ENCODE measurements around the gene SLC13A1.

The SLC13A1 gene

GRCh38 chr7:123190109-123190831 is 9.5 kb downstream of the SLC13A1 start:
- no peak for DNase-seq

GRCh38 chr7:123185756-123186155 is 14.0 kb downstream of the SLC13A1 start:
- no peak for DNase-seq

GRCh38 chr7:123184271-123184670 is 15.5 kb downstream of the SLC13A1 start:
- DNase-seq, result no peak

DNA sequence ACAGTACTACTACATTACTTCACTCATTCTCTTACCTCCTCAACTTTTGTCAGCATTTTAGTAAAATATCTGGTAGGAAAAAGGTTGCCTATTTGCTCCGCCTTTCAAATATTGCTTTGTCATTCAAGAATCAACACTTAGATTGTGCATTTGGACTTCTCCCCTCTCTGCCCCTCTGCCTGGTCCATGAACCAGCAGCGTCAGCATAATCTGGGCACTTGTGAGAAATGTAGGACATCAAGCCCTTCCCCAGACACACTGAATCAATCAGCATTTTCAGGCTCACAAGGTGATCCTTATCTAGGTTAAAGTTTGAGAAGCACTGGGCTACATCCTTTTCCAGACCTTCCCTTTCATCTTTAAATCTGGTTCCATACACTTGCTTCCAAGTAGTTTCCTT is 16.3 kb downstream of the SLC13A1 start:
- no peak for DNase-seq

DNA sequence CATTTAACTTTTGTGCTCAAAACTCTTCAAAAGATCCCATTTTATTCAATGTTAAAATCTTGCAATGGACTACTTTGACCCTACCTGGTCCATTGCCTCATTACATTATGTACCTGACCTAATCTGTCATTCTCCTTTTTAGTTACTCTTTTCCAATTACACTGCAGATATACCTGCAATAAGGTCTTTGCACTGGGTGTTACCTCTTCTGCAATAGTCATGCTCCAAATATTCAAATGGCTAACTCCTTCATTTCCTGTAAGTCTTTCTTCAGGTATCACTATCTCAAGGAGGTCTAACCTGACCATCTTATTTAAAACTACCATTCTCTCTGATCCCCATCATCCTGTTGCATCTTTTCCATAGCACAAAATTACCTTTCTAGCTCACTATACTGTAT is 22.3 kb downstream of the SLC13A1 start:
- no peak for DNase-seq

- DNase-seq, result no peak
These were observed 29.2 kb downstream of the SLC13A1 start for GRCh38 chr7:123170333-123171246.

DNA sequence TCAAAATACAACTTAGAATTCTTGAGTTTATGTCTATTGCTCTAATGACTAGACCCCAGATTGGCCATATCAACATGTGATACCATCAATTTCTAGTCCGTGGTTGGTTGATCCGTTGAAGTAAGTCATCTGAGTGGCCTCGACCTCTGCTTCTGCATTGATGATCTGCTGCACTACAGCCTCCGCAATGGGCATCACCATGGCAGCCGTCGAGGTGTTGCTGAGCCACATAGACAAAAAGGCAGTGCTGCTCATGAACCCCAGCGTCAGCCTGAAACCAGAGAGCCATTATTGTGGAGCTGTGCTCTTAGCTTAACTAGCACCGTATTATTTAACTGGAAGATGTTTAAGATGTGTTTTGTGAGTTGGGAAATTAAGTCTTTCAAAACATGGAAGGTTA is 30.7 kb downstream of the SLC13A1 start:
- DNase-seq, result no peak

DNA sequence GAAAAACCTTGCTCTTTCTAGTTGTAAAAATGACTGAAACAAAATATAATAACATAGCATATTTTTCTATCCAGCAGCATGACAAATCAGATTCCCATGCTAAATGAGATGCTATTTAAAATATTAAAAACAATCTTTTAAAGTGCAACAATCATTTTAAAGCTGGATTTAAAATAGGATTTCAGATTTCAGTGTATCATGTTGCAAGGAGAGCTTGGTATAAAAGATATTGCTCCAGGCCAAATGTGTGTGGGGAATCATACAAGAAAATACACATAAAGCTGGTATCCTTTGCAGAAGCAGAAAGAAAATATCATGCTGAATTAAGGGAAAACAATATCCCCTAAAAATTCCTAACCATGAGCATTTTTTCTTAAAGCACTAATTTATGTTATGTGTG is 42.2 kb downstream of the SLC13A1 start:
- DNase-seq, result no peak

- DNase-seq, result no peak
These were observed 44.2 kb downstream of the SLC13A1 start for GRCh38 chr7:123155571-123155970.

DNA sequence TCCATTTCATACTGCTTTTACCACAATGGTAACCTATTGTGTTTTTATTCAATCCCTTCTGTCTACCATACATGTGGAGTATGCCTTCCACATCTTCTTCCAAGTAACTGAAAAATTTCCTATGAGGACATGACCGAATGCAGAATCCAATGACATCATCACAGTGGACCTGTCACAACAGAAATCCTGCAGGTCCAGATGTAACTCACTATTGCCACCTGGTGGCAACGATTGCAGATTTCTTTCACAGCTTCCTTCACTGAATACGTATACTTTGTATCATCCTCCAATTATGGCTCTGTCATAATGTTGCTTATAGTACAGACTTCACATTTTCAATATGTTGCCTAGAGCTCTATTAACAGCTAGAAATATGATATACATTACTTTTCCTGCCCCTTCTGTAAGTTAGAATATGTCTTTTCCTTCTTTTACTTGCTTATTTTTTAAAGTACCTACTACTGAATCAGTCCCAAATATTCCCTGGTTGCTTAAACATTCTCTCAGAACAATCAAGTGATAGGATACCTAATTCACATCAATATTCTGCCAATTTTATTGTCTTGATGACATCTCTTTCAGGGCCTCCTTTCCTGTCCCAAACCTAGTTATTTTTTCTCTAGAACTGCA is 45.4 kb downstream of the SLC13A1 start:
- DNase-seq, result peak; percentile 64

GRCh38 chr7:123151443-123151842 is 48.3 kb downstream of the SLC13A1 start:
- no peak for DNase-seq

DNA sequence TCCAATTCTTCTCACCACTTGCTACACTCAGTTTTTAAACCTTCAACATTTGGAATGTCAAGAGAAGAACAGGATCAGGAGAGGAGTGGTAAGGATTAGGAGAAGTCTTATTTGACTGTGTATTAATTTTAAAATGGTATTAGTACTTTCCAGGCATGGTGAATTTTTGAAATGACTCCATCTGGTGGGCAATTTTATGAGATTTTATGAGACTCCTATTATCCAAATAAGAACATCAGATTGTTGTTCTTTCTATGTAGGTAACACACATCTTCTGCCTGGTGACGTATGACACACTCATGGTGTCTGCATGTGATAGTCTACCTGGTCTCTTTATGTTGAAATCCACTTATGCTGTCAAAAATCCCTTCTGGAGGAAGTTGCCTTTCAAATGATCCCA is 51.0 kb downstream of the SLC13A1 start:
- DNase-seq, result no peak

- peak; percentile 69 for DNase-seq
These were observed 56.3 kb downstream of the SLC13A1 start for GRCh38 chr7:123143252-123144006.

DNA sequence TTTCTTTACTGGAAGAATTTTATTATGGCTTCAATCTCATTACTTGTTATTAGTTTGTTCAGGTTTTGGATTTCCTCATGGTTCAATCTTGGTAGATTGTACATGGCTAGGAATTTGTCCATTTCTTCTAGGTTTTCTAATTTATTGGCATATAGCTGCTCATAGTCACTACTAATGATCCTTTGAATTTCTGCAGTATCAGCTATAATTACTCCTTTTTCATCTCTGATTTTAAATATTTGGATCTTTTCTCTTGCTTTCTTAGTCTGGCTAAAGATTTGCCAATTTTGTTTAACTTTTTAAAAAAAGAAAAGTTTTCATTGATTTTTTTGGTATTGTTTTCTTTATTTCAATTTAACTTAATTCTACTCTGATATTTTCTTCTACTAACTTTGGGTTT is 59.2 kb downstream of the SLC13A1 start:
- no peak for DNase-seq

GRCh38 chr7:123135960-123136359 is 63.8 kb downstream of the SLC13A1 start:
- DNase-seq, result no peak

DNA sequence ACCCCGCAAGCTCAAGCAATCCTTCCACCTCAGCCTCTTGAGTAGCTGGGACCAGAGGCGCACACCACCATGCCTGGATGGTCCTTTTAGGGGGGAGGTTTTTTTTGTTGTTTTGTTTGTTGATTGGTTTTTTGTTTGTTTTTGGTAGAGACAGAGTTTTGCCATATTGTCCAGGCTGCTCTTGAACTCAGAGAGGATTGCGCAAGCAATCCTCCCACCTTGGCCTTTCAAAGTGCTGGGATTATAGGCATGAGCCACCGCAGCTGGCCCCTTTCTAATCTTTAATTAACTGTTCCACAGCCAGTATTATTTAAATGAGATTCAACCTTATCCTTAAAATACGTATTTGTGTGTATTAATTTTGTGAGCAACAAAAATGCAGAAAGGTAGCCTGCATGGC is 65.8 kb downstream of the SLC13A1 start:
- no peak for DNase-seq

DNA sequence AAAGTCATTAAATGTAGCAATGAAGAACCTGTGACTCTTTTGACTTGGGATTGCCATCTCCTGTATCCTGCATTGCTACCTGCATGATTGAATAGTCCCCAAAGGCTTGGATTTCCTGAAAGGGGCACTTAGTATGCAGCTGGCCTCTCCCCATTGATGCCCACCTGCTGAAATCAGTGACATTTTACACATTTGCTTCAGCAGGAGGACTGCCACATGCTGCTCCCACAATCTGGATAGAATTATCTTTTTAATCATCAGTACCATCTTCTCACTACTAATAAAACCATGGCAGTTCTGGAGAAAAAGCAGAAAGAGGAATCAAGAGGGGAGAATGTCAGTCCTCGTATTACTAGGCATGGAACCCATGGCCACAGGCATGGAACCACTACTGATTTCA is 67.8 kb downstream of the SLC13A1 start:
- DNase-seq, result no peak

GRCh38 chr7:123131556-123131955 is 68.2 kb downstream of the SLC13A1 start:
- DNase-seq, result no peak

DNA sequence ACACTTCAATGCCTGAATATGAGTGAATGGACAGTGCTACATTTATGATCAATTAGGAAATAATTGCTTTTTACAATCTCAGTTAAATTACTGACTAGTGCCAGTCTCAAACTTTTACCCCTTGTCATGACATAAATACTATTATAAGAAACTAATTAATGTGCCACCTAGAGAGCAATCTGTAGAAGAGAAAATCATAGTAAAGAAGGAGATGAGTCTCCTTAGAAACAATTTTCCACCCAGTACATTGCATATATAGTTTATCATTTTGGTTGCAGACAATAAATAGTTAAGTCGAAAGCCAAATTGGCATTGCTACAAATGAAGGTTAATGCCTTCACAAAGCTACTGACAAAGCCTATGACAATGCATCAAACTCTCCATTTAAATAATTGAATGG is 68.6 kb downstream of the SLC13A1 start:
- DNase-seq, result no peak

DNA sequence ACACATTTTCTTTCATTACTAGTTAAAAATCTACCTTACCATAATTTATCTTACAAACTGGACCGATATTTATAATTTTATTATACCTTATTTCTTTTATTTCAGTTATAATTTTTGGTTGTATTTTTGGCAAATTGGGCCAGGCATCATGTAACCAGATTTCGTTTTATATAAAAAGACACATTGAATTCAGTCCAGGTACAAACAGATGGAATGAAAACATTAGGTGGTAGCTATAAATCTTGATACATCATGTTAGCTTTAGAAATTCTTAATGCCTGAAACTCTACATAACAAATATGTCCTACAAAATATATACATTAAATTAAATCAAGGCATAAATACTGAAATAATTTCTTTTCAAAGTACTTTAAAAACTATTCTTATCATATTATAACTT is 73.1 kb downstream of the SLC13A1 start:
- DNase-seq, result no peak

DNA sequence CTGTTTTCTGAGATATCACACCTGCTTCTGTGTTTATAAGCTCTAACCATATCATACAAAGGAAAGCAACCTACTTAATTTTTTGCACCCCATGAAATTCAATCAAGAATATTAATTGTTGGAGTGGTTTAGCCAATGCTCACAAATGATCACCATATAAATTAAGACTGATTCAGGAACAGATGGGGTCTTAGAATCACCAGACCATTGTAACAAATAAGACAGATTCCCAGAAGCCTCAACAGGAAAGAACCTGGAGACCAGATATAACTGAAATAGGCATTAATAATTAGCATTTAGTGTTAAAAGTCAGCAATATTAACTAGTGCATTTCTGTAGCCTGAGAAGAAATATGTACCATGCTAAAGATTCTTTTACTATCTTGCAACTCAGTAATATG is 73.6 kb downstream of the SLC13A1 start:
- DNase-seq, result no peak

GRCh38 chr7:123125231-123125630 is 74.5 kb downstream of the SLC13A1 start:
- no peak for DNase-seq

DNA sequence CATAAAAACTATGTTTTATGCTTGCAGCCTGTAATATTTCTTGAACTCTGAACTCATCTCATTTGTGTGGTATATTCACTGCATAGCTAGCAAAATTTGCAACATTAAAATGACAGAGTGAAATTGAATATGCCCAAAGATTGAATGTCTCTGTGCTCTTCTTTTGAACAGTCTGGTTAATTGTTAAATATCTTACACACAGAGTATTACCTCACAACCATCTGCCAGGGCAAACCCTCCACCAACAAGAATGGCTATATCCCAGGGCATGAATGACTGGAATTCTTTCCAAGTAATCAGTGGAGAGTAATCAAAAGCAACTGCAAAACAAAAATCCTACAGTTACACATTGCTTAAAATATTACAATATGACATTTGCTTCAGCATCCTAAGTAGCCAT is 76.9 kb downstream of the SLC13A1 start:
- no peak for DNase-seq
